CD1c-positive myeloid dendritic cell (primary cell): ENCODE data around the gene CTNNA2.

Experiments
- DNase-seq: peaks from one replicate; pipeline ENCODE4 v3.0.0-alpha.2; 2016; ENCODE audit errors: extremely low spot score

The CTNNA2 gene

DNA sequence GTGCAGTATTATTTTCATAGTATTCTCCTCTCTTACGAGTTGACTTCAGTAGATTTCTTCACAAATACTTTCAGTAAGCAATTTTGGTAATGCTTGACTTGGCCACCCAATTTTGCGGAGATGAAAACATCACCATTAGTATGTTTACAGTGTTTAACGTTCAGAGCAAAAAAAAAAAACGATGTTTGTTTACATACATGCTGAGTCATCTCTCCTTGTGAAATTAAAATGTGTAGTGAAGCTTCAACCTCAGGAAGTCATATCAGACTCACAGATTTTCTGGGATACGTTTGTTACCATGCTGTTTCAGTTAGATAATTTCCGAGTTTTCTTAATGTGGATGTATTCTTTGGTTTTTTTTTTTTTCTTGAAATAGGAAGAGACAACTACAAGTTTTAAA lies 100.1 kb downstream of the CTNNA2 start:
- no peak for DNase-seq

DNA sequence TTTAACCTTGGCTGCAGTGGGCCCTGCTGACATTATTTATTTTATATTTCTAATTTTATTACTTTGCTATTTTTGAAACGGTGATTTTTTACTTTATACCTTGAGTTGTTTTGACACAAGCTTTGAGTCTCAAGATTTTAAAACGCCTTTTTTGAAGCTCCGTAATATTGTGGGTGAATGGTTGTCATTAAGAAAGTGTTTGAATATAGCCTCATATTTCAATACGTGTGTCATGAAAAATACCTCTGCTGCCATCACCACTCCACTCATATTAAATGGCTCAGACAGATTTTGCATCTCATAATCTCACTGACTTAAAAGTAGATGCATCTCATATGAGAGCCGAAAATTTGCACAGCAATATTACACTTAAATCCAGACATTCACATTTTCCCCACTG lies 106.6 kb downstream of the CTNNA2 start:
- no peak for DNase-seq

DNA sequence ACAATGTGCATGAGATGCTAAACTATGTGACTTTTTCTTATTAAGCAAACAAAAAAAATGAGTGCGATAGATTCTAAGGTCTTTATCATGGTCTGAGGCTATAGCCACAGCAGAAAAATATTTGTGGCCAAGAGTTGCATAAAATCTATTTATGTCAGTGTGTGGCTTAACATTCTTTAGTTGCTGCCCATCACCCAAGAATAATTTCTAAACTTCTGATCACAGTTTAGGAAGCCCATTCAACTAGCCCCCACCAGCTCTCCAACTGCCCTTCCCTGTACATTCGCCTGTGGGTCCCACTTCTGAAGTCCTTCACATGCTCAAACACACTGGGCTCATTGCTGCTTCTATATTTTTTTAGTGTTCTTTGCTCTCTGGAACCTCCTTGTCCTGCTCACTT lies 107.1 kb downstream of the CTNNA2 start:
- no peak for DNase-seq

DNA sequence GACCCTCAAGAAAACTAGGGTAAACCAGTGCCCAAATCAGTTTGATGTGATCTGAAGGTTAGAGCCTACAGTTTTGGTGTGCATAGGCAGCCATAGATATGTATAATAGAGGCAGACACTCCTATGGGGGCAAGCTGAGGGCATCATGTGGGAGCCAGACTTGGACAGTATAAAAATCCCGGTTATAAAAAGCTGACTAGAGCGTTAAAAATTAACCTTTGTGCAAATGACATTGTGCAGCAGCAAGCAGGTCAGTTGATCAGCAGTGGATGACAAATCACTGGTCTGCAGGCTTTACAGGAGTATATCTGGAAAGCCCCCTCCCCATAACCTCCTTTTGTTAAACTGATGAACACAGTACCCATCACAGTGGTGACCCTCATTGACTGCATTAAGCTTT lies 107.8 kb downstream of the CTNNA2 start:
- DNase-seq, result no peak

DNA sequence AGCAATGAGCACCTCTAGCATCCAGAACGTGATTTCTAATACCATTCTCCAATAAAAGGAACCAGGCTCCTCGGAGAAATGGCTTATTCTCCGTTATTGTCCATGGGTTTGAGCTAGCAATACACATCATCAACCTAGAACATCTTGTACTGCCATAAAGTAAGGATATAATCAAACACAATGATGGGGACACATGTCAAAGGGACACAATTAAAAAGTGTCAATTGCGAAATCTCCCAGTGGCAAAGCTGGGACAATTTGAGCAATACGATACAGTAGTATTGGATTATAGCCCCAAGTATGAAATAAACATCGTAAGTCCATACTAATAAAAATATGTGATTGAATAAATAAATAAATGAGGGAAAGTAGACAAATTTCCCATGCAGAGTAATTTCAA lies 108.4 kb downstream of the CTNNA2 start:
- DNase-seq, result no peak

DNA sequence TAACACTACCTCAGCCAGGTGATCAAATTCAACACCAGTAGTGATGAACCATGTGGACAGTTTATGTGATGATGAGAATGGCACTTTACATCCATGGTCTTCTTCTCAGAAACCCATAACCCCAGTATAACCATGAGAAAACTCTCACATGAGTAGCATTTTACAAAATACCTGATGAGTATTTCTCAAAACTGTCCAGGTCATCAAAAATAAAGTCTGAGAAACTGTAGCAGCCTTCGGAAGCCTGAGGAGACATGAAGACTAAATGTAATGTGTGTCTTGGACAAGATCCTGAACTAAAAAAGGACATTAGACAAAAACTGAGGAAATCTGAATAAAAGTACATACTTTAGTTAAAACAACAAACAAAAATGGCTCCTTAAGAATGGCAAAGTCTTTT lies 108.9 kb downstream of the CTNNA2 start:
- no peak for DNase-seq

DNA sequence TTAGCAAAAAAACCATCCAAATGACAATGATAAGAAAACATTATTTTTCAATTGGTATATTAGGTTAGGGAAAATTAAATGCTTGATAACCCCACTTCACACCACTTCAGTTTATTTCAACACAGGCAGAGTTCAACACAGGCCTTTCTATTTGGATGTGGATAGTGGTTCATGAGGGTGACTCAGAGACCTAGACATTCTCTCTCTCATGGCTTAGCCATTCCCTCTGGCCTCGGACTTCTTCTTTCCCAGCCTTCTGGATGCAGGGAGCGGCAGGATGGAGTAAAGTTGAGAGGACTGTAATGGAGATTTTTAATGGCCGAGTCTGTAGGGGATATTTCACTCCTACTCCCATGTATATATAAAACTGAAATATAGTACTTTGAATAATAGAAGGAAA lies 109.7 kb downstream of the CTNNA2 start:
- no peak for DNase-seq

DNA sequence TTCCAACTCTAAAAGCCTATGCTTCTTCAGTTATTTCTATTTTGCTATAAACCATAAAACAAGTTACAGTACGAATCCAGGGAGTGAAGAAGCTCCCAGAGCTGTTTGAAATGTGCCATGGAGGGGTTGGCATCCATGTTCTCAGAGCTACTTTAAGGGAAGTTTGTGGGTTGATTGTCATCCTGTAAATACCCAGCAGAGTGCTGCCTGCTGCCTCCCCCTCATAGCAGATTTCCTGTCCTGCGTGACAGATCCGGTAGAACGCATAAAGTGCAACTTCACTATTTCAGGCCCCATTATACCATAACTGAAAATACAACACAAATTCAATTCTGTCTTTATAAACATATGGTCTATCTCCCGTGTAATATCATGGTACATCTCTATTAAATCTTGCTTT lies 114.4 kb downstream of the CTNNA2 start:
- no peak for DNase-seq

DNA sequence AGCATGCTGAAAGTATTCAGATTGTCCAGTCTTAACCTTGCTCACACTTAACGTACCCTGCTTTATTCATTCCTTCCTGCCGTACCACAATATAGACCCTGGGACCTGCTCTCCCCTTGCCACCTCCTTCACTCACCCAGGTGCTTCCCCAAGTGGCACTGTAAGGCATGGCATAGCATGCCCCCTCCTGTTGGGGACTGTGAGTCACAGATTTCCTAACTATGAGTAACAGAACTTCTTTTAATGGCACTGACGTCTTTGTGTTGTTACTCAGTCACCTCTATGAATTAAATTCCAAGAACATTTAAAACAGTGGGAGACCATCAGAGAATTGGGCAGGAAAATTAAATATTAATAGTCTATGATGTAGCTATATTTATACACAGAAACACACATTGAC lies 117.2 kb downstream of the CTNNA2 start:
- DNase-seq, result no peak

DNA sequence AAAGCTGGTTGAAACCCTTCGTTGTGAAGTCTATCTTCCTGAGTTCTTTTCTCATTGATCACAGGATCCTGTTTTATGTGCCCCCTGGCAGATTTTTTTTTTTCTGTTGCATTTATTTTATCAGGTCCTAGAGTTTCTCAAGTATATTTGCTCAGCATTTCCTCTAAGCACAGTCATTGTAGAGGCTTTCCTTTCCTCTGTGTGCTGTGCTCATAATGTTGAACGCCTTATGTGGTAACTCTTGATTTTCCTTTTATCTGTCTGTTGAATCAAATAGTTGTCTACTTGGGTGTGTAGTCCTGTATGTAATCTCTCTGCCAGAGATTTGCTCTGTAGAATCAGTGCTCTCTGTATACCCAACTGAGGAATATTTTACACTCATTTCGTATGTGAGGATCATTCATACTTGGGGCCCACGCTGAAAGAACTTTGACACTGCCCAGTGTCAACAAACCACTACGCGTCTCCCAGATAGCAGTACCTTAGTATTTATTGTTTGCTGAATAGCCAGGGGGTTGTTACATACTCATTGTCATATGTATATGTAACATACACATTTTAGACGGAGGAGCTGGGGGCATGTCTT lies 118.2 kb downstream of the CTNNA2 start:
- no peak for DNase-seq

DNA sequence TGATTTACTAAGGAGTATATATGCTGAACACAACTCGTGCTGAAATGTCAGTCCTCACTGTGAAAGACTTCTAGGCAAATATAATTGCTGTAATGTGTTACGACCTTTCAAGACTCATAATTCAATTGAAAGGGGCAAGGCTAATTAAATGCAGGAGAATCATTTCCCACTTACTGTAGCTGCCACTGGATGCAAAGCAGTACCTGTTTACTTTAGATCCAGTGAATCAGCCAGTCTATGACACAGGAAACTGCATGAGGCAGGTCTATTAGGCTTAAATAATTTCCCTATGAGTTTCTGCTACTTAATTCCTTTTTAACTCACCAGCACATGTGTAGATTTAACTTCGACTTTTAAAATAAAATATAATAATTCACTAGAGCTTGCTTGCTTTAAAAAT lies 125.6 kb downstream of the CTNNA2 start:
- DNase-seq, result no peak

DNA sequence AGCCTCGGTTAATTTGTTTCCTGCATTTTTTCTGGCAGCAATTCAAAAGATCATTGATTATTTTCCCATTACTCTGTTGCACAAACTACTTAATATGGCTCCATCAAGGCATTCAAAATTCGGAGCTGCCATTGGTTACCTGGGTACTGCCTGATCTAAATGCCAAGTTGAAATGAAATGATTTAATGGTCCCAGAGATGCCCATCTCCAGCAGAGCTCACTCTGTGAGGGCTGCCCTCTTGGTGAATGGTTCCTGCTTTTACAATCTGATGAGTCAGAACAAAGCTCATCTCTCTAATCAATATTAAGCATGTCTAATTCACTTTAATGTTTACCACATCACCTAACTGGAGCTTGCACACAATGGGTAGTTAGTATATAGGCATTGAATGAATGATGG lies 126.1 kb downstream of the CTNNA2 start:
- no peak for DNase-seq

DNA sequence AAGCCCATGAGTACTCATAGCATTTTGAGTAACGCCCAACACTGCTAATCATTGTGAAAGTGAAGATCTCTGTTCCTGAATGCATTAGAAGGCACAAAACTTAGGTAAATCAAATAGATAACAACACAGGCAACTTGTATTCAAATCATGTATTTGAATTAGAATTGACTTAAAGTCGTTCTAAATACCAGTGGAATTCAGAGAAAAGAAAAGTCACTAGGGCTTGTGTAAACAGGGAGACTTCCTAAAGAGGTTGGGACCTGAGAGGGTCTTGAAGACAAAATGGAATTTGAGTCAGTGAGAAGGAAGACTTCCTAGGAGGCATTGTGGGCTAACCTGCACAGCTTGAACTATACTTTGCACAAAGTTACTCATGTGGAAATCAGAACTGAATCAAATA lies 127.2 kb downstream of the CTNNA2 start:
- DNase-seq, result no peak

DNA sequence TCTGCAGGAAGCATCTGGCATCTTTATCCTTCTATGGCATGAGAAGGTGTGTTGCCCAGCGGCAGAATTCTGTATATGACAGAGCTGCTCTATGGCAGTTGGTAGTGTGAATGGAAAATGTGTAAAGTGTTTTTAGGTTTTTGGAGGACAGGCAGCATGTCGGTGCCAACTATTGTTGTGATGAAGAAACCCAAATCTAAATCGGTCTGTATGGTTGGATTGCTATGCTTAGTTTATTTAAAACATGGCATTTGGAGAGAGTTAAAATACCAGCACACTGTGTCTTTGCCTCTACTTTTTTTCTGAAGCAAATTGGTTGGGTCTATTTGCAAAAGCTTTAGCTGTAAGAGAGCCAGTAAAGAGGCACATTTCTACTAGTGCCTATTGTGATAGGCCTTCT lies 136.7 kb downstream of the CTNNA2 start:
- no peak for DNase-seq

DNA sequence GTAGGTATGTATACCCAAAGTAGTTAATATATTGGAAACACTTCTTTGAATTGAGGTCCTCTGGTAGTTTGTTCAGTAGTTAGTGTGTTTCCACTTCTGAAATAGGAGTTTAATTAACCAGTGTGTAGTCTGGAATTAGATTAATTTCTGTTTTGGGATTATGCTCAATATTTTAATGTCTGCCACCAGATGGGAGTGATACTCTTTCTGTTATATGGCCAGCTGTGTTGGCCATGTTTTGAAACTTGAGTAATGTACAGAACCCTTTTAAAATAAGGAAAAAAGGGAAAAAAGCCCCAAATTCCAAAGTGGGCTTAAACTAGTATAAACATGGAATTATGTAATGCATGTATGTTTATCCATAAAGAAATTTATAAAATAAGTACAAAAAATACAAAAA lies 147.7 kb downstream of the CTNNA2 start:
- no peak for DNase-seq

DNA sequence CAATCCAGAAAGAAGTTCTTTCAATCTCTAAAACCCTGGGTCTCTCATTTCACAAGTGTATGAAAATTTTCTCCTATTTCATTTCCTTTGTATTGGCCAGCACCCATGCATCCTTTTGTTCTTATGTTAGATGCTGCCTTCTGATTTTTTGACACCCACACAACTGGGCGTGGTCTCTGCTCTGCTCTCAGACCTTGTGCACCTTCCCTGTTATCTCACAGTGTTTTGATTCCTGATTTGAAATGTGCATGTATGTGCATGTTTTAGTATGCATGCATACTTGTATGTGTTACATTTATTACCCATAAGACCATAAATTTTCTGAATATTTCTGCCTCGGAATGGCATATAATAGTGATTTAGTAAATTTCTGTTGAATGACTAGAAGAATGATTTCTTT lies 152.2 kb downstream of the CTNNA2 start:
- DNase-seq, result no peak

DNA sequence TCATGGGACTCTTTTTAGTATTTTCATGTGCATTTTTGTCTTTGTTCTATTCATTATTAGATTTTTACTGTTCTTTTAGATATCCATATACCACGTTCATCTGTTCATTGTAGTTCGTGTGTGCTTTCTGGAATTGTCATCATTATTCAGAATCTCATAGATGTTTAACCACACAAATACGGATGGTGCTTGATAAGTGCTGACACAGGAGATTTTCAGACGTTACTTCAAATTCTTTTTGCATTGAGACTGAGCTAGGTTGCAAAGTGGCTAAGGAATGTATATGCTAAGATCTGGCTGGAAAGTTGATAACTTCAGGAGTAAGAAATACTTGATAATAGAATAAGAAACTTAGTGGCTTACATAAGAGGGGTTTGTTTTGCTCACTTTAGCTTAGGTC lies 153.6 kb downstream of the CTNNA2 start:
- no peak for DNase-seq

DNA sequence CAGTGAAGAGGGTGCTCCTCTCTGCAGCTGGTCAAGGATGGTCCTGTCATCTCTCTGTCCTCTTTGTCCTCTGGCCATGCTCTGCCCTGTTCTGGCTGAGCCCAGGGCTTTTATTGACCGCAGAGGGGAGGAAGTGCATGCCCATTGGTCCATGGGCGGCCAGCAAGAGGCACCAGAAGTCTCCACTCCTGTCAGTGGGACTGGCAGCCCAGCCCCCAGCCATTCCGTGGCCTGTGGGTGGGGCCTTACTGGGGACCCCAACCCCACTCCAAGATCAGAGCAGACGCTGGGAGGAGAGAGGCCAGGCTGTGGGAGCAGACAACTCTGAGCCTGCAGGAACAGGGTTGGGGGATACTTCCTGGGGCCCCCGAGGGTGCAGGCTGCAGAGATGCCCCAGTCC lies 156.9 kb downstream of the CTNNA2 start:
- no peak for DNase-seq

DNA sequence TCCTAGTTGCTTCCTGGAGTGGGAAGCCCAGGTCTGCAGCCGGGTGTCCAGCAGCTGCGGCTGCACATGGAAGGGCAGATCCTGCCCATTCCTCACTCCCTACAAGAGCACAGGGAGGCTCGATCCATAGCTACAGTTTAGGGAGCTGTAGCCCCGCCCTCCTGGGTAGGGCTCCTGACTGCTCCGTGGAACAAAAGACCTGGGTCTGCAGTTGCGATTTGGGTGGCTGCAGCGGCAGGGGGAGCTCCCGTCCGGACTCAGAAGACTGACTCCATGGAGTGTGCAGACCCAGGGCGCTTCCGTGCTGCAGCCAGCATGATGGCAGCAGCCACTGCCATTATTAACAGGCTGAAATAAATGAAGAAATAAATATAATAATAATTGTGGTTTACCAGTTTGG lies 157.3 kb downstream of the CTNNA2 start:
- no peak for DNase-seq

DNA sequence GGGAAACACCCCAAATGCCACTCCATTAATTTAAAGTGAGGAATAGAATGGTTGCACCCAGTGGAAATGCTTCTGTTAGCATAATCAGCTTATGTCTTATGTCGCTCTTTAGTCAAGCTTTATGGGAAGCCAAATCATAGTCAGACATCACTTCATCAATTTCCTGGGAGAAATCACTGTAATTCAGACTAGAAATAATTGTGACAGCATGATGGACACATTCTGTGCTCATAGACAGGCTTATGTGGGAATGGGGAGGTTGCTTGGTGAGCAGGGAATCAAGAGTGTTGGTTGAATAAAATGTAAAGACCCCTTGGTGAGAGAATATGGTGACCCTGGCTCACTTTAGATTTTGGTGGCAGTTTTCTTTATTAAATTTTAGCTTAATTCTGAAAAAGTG lies 174.0 kb downstream of the CTNNA2 start:
- DNase-seq, result no peak

DNA sequence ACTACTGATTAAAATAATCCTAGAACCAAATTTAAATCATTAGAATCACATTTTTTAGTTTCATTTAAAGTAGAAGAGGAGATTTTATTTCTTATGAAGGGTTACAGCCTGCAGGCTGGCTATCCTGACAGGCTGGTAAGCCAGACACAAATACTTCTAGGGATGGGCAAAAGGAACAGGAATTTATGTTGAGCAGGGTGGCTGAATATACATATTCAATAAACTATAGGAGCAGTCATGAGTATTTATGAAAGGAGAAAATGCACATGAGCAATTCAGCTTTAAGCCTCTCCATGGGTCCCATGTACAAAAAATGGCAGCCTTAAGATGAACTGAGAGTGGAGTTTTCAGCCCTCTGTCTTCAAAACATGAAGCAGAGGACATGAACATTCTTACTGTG lies 182.4 kb downstream of the CTNNA2 start:
- no peak for DNase-seq

DNA sequence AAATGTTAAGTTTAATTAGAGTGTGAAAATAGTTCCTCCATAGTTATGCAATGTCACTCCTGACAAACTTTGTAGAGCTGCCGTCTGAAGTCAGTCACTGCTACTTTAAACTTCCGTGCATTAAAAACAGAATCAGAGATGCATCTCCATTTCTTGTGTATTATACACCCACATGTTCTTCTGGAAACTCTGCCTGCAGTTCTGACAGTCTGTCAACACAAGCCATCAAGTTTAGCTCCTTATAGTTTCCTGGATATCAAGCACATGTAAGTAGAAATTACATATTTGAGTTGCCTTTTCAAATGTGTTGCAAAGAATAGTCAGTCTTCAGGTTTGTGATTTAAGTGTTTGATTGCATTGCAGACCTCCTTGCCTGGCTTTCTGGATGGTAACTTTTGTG lies 184.3 kb downstream of the CTNNA2 start:
- DNase-seq, result no peak

DNA sequence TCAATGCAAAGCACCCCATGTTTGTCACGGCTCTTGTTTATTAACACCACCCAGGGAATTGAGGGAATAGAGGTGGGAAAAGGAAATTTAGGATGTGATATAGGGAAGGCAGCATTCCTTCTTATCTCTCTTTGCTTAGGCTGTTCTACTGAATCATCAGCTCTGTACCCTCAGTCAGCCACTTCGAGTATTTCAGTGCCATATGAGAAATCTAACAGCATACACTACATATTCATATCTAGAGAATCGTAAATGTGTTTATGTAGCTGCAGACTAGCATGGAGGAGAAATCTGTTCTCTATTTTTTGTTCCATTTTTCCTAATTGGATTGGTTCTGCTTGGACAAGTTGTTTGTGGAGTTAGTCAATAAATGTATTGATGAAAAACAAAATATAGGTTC lies 187.8 kb downstream of the CTNNA2 start:
- DNase-seq, result no peak

DNA sequence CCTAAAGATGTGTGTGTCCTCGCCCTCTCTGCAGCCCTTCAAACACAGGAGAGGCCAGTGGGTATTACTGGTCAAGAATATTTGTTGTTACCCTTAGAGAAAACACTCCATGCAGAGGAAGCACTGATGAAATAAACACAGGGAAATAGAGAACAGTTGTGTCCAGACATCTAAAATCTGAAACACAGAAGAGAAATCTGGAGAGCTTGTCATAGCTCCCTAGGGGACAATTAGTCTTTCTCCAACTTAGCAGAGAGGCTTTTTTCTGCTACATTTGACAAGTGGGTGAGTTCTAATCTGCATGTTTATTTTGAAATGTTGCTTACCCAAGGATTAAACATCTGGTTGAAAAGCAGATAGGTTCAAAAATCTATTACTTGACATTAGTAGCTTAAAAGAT lies 190.1 kb downstream of the CTNNA2 start:
- DNase-seq, result no peak

DNA sequence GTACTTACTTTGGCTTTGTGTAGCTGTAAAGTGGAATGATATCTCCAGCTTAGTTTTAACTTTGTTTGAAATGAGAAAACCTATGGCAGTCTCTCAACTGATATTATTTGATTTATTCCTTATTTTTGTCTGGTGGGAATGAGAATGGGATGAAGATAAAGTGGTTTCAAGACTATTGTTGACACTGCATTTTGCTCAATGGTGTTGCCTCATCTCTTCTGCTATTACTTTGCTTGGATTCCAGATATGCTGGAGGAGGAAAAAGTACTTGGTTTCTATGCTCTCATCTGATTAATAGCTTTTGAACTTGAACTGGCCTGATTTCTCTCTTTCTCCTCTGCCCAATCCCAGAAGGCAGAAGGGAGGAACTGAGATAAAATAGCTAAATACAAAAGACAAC lies 198.2 kb downstream of the CTNNA2 start:
- DNase-seq, result no peak
